Measurements from ENCODE around the gene SNX30. TPM values are rescaled to one million over a fixed set of nuclear protein-coding genes. Genes with fewer than 3 reads are reported as not detected.

The SNX30 gene
- total RNA-seq, 1 experiment from 2014 or later: 12.7 TPM

GRCh38 chr9:112774006-112774996 is 23.7 kb downstream of the SNX30 start:
- Histone ChIP-seq H3K79me2 (ENCODE audit: insufficient read depth, low read length) (no peaks in the 10 kb centered on the region), H3K4me1 (ENCODE audit: control insufficient read depth in 1 of 2, insufficient read depth in 2 of 2, low read length in 2 of 2) (no peaks in the 10 kb centered on the region), H3K9me3 (ENCODE audit: control insufficient read depth in 1 of 2, insufficient read depth in 1 of 2, low read depth in 1 of 2, low read length in 2 of 2) (no peaks in the 10 kb centered on the region), H3K9ac (ENCODE audit: low read length) (no peak overlapping the region), H3K27ac (ENCODE audit: low read depth, low read length) (no peak overlapping the region), H4K20me1 (ENCODE audit: insufficient read depth) (no peaks in the 10 kb centered on the region), H3K9me2 (ENCODE audit: insufficient read depth) (no peaks in the 10 kb centered on the region), H3K27me3 (ENCODE audit: insufficient read depth, low read length) (no peaks in the 10 kb centered on the region), H3K4me3 (replicated peaks in 1 of 2; ENCODE audit: low read depth in 1 of 2, low read length in 2 of 2) (no peak overlapping the region), H2AFZ (ENCODE audit: low read depth, low read length, poor library complexity, severe bottlenecking) (no peak overlapping the region), H3K4me2 (ENCODE audit: low read length) (no peak overlapping the region), H3K36me3 (ENCODE audit: control insufficient read depth in 1 of 2, insufficient read depth in 2 of 2, low read length in 2 of 2) (no peaks in the 10 kb centered on the region)
- ChIA-PET CTCF (no interaction called here), POLR2A (no interaction called here), RAD21 (ENCODE audit: low non-redundant PET in 1 of 2, low total read pairs in 2 of 2, uncharacterized antibody in 2 of 2, unreplicated experiment in 2 of 2) (no interaction called here)
- intact Hi-C loops (cut with micrococcal nuclease): no loop called here
- no peak for ATAC-seq
- BruUV-seq (replicated peaks): no TSS peak
- no peak for DNase-seq (ENCODE audit: low read depth, low spot score)
- no peak for TF ChIP-seq ZNF274 (IDR thresholded peaks at IDR 0.05; ENCODE audit: low read depth, low read length)
- no peak for TF ChIP-seq SRF (IDR thresholded peaks at IDR 0.05; ENCODE audit: low read depth)
- TF ChIP-seq FOSL1 (IDR thresholded peaks at IDR 0.05; ENCODE audit: low read depth): no peak
- TF ChIP-seq JUND (IDR thresholded peaks at IDR 0.05): no peak
- TF ChIP-seq MAX (IDR thresholded peaks at IDR 0.05): no peak
- no peak for TF ChIP-seq RAD21 (IDR thresholded peaks at IDR 0.05; ENCODE audit: low read depth)
- TF ChIP-seq YY1 (IDR thresholded peaks at IDR 0.05; ENCODE audit: extremely low read depth, insufficient replicate concordance, low read depth, low read length): no peak
- no peak for TF ChIP-seq REST (IDR thresholded peaks at IDR 0.05; ENCODE audit: low read depth)
- TF ChIP-seq POLR2AphosphoS5 (IDR thresholded peaks at IDR 0.05; ENCODE audit: low read depth, low read length): no peak
- no peak for TF ChIP-seq EZH2 (IDR thresholded peaks at IDR 0.05)
- no peak for TF ChIP-seq CEBPB (IDR thresholded peaks at IDR 0.05; ENCODE audit: low read depth)
- TF ChIP-seq CBX3 (IDR thresholded peaks at IDR 0.05; ENCODE audit: low read depth): no peak
